ENCODE measurements around the gene RARS2. TPM values are rescaled to one million over a fixed set of nuclear protein-coding genes. Genes with fewer than 3 reads are reported as not detected.

RARS2 gene
- total and polyA plus RNA-seq, 9 of the 15 experiments (the other 6 are each of a cell fraction or from before 2014, with no cell fraction given) = 30.0 to 92.7 (median 43.4) TPM

GRCh38 chr6:87473419-87473903, 116.3 kb downstream of the RARS2 start (continued):
- TF ChIP-seq CHD7 (IDR thresholded peaks at IDR 0.05; ENCODE audit: low read depth, low read length) (no peak), ZNF311 (CRISPR knock-in tag; IDR thresholded peaks at IDR 0.05) (no peak), CEBPB (tag; IDR thresholded peaks at IDR 0.05) (peak; percentile 90), DACH1 (IDR thresholded peaks at IDR 0.05; ENCODE audit: partially characterized antibody) (no peak), GMEB1 (CRISPR knock-in tag; IDR thresholded peaks at IDR 0.05) (no peak), ZBED1 (IDR thresholded peaks at IDR 0.05) (no peak), MEIS2 (IDR thresholded peaks at IDR 0.05; ENCODE audit: partially characterized antibody) (no peak)

Measured in K562 (cell line).